SKM-1 (cell line): ENCODE measurements around the gene ABTB2.
"Not testable (repeated sequence)": the region's sequence is repeated elsewhere in the genome, so short reads cannot be mapped to it uniquely, and the experiment has no call there.

Experiments
- DNase-seq: peaks from one replicate; lab custom pipeline; 2025; ENCODE audit not compliant: unreplicated experiment; lab: John Stamatoyannopoulos, UW

The ABTB2 gene

DNA sequence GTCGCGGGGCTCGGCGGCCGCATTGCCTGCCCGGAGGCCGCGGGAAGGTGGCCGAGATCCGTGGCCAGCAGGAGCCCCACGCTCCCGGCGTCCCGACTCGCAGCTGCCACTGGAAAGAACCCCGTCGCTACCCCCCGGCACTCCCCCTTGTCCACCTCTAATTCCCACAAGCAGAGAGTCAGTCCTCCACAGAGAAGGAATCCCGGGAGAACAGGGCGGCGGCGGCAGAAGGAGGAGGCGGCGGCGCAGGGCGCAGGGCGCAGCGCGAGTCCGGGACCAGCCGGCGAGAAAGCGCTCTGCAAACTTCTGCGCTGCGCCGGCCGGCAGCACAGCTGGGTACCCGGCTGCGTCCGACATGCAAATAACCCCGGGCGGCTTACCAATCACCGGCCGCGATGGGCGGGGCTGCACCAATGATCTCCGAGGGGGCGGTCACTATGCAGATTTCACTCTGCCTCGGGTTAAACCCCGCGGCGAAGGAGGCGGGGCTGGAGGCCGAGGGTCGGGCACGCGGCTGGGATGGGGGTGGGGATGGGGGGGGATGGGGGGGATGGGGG is at the start of gene ABTB2:
ABTB2 (minus strand) TSS at position 310 of the 557 bp plus-strand sequence.
- DNase-seq = peak; percentile 89

- DNase-seq = no peak
These were observed 49.5 kb upstream of the ABTB2 start for GRCh38 chr11:34407121-34407813.

DNA sequence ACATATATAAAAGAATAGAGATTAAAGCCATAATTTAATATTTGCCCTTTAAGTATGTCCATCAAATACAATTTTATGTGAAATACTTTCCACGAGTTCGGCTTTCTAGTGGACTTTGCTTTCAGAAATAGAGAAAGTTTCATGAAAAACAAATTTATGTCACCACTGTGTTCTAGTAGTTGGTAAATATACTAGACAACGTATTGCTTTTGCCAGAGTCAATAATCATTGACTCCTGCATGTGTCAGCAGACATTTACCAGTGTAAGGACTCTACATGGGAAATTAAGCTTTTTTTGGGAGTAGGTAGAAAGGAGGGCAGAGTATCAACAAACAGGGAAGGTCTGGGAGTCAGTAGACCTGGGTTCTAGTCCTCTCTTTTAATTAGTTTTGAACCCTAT is 48.6 kb upstream of the ABTB2 start:
- no peak for DNase-seq

- no peak for DNase-seq
These were observed 47.5 kb upstream of the ABTB2 start for GRCh38 chr11:34405079-34405858.

DNA sequence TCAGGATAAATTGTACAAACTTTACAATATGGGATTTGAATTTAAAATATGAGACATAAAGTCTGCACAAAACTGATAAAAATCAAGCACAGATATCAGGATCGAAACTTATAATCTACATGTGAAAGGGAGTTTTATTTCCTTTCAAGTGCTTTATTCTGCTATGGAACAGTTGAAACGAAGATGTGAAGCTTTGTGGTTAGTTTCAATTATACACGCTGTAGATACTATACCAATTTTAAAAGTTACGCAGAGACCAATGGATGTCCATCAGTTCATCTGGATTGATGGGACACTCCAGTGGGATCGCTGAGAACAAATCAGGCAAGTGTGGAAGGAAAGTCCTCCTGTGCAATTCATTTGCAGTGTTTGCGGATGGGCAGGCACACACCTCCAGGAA is 46.5 kb upstream of the ABTB2 start:
- no peak for DNase-seq

DNA sequence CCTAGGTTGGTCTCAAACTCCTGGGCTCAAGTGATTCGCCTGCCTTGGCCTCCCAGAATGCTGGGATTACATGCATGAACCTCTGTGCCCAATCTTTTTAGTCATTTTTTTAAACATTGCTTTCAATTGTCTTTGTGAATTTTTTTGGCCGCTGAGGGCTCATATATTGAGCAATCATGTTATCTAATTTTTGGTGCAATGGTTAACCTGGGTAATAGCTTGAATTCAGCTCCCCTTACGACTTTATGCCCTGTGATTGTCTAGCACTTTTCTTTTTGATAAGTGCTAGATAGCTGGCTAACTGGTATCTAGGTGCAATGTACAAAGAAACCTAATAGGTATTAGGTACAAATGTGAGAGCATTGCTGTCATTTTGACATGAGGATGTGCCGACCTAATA is 45.6 kb upstream of the ABTB2 start:
- no peak for DNase-seq

- no peak for DNase-seq
These were observed 40.0 kb upstream of the ABTB2 start for GRCh38 chr11:34397811-34398210.

DNA sequence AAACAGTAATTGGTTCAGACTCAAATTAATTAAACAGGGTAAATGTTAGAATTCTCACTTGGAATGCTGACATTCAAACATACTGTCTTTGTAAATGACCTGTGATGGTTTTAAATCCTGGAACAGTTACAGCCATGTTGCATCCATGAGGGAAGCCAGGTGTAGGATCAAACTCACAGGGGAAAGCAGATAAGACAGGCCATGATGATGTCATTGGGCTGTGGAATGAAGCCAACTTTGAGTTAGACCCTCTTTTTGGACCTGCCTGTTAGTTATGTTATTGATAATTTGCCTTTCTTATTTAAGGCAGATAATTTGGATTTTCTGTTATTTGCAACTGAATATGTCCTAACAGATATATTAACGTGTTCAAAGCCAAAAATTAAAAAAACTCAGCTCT is 39.3 kb upstream of the ABTB2 start:
- DNase-seq = no peak

GRCh38 chr11:34395916-34396550 is 38.2 kb upstream of the ABTB2 start:
- DNase-seq = no peak

GRCh38 chr11:34394771-34395300 is 37.0 kb upstream of the ABTB2 start:
- no peak for DNase-seq

GRCh38 chr11:34387653-34388052 is 29.8 kb upstream of the ABTB2 start:
- no peak for DNase-seq

GRCh38 chr11:34386356-34386755 is 28.5 kb upstream of the ABTB2 start:
- DNase-seq = not testable (repeated sequence)

- DNase-seq = no peak
These were observed 24.9 kb upstream of the ABTB2 start for GRCh38 chr11:34382532-34383276.

DNA sequence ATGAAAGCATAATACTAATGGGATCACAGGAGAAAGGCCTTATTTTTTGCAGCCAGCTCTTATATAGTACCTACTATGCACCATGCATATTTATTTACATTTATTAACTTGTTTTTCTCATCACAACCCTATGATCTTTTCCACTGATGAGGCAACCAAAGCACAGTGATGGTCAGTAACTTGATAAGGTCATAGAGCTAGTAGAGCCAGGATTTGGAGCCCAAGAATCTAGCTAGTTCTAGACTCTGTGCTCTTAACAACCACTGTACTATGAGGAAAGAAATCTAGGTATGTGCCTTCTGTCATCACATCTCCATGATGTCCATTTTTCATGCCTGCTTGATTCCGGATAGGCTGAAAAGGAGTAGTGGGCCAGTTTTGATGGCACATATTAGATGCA is 24.0 kb upstream of the ABTB2 start:
- DNase-seq = no peak

- DNase-seq = no peak
These were observed 22.9 kb upstream of the ABTB2 start for GRCh38 chr11:34380696-34381095.

DNA sequence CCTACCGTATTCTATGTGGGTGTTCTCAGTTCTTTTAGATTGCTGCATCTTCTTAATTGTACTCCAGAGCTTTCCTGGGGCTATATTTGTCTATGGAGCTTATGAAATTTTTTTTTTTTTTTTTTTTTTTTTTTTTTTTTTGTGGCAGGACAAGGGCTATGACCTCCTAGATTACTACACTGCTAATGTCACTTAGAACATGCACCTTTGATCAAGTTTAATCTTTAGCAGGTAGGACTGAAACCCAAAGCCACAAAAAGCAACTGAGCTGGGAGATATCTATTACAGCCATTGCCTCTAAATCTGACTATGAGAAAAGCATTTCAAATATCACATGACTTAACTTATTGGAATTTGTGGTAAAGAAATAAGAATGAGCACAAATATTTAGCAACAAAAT is 21.7 kb upstream of the ABTB2 start:
- DNase-seq = no peak

GRCh38 chr11:34379079-34379478 is 21.3 kb upstream of the ABTB2 start:
- no peak for DNase-seq

GRCh38 chr11:34373727-34374126 is 15.9 kb upstream of the ABTB2 start:
- no peak for DNase-seq

- DNase-seq = no peak
These were observed 8.7 kb upstream of the ABTB2 start for GRCh38 chr11:34366522-34366921.

- DNase-seq = no peak
These were observed 6.3 kb upstream of the ABTB2 start for GRCh38 chr11:34364102-34364501.
